Smooth muscle cell (in vitro differentiated cells): ENCODE results near the gene POLE. TPM values are rescaled to one million over a fixed set of nuclear protein-coding genes. Genes with fewer than 3 reads are reported as not detected.

Experiments
- DNase-seq: peaks from one replicate; lab custom pipeline; 2025; ENCODE audit not compliant: unreplicated experiment; lab: John Stamatoyannopoulos, UW
- H2AFZ ChIP-seq: fragments of 200-600 bp; sonication (generic); 2 replicates; pipeline ENCODE4 v1.6.0; 2016; ENCODE audit warnings: antibody characterized with exemption, low read depth, mild to moderate bottlenecking
- H3F3A ChIP-seq: fragments of 200-600 bp; sonication (generic); 2 replicates; pipeline ENCODE4 v1.6.0; 2017; ENCODE audit warnings: antibody characterized with exemption, low read depth
- H3K27ac ChIP-seq: fragments of 200-600 bp; sonication (generic); 2 replicates; pipeline ENCODE4 v1.5.1; 2016; ENCODE audit warnings: low read depth, mild to moderate bottlenecking
- H3K27me3 ChIP-seq: fragments of 200-600 bp; sonication (generic); 2 replicates; pipeline ENCODE4 v1.6.1; 2016; ENCODE audit warnings: low read depth, mild to moderate bottlenecking
- H3K36me3 ChIP-seq: fragments of 200-600 bp; sonication (generic); 2 replicates; pipeline ENCODE4 v1.5.1; 2016; ENCODE audit warnings: low read depth
- H3K4me1 ChIP-seq: fragments of 200-600 bp; sonication (generic); 2 replicates; pipeline ENCODE4 v1.5.1; 2016; ENCODE audit warnings: low read depth
- H3K4me2 ChIP-seq: fragments of 200-600 bp; sonication (generic); 2 replicates; pipeline ENCODE4 v1.6.0; 2016; ENCODE audit warnings: mild to moderate bottlenecking
- H3K4me3 ChIP-seq: fragments of 200-600 bp; sonication (generic); 2 replicates; pipeline ENCODE4 v1.5.1; 2016; ENCODE audit warnings: mild to moderate bottlenecking
- H3K79me2 ChIP-seq: fragments of 200-600 bp; sonication (generic); 2 replicates; pipeline ENCODE4 v1.6.0; 2016; ENCODE audit warnings: low read depth, mild to moderate bottlenecking
- H3K9ac ChIP-seq: fragments of 200-600 bp; sonication (generic); 2 replicates; pipeline ENCODE4 v1.6.0; 2016; ENCODE audit warnings: low read depth
- H3K9me3 ChIP-seq: fragments of 200-600 bp; sonication (generic); replicated peaks from 2 replicates; pipeline ENCODE4 v1.5.1; 2016; ENCODE audit warnings: low read depth
- H4K20me1 ChIP-seq: fragments of 200-600 bp; sonication (generic); 2 replicates; pipeline ENCODE4 v1.6.0; 2016; ENCODE audit warnings: low read depth
- CTCF ChIP-seq: fragments of 200-600 bp; sonication (generic); IDR thresholded peaks from 2 replicates; pipeline ENCODE4 v1.5.1; 2017; ENCODE audit warnings: borderline replicate concordance, mild to moderate bottlenecking, antibody characterized with exemption; ENCODE audit not compliant: insufficient read depth, poor library complexity, severe bottlenecking
- WGBS: methylation state at CpG from one replicate; pipeline ENCODE4 v1.1.7; 2016; ENCODE audit warnings: low lambda C conversion rate; 5-methylcytosine and 5-hydroxymethylcytosine counted together
- polyA plus RNA-seq: library from polyadenylated mRNA; unstranded; fragments of >200 nt; fragmentation: Nextera tagmentation; extraction: Ambion mirVana; gene quantifications from 2 replicates; pipeline ENCODE4 v1.2.1, GENCODE V29; 2016
- total RNA-seq: library from RNA; depleted of rRNA; stranded (reverse); fragments of >200 nt; gene quantifications from 2 replicates; pipeline ENCODE4 v1.2.3, GENCODE V29; 2014

Gene POLE
- total and polyA plus RNA-seq, 2 experiments from 2014 or later, result 8.5 to 11.5 TPM

- no peaks in the 10 kb centered on the region for H3K36me3 ChIP-seq
- peaks cover 54% of the 10 kb centered on the region for H3K27me3 ChIP-seq
- no peak overlapping the region for H3K4me3 ChIP-seq
- peak overlapping the region; percentile 36 for H3K4me2 ChIP-seq
- peaks cover 16% of the 10 kb centered on the region for H3K4me1 ChIP-seq
- H3F3A ChIP-seq, result no peaks in the 10 kb centered on the region
- no peak overlapping the region for H2AFZ ChIP-seq
- no peaks in the 10 kb centered on the region for H3K79me2 ChIP-seq
- no peak overlapping the region for H3K9ac ChIP-seq
- peaks cover 48% of the 10 kb centered on the region for H4K20me1 ChIP-seq
- DNase-seq, result no peak
- WGBS, result 22% methylated on average over 28 of the region's 29 CpGs
- no peak overlapping the region for H3K27ac ChIP-seq
- no peaks in the 10 kb centered on the region for H3K9me3 ChIP-seq
- no peak for TF ChIP-seq CTCF
Observed at GRCh38 chr12:132583736-132584135, 103.4 kb downstream of the POLE start.

GRCh38 chr12:132583411-132583710 lies 103.8 kb downstream of the POLE start:
- DNase-seq, result no peak
- H3K4me2 ChIP-seq, result no peak overlapping the region
- H3K4me3 ChIP-seq, result no peak overlapping the region
- no peaks in the 10 kb centered on the region for H3K9me3 ChIP-seq
- no peaks in the 10 kb centered on the region for H3K36me3 ChIP-seq
- H3K9ac ChIP-seq, result no peak overlapping the region
- peaks cover 48% of the 10 kb centered on the region for H4K20me1 ChIP-seq
- no peak overlapping the region for H3K27ac ChIP-seq
- 0% methylated on average over 6 of the region's 50 CpGs for whole genome bisulfite sequencing
- H3K4me1 ChIP-seq, result peaks cover 16% of the 10 kb centered on the region
- no peaks in the 10 kb centered on the region for H3F3A ChIP-seq
- TF ChIP-seq CTCF, result no peak
- no peak overlapping the region for H2AFZ ChIP-seq
- no peaks in the 10 kb centered on the region for H3K79me2 ChIP-seq
- H3K27me3 ChIP-seq, result peaks cover 52% of the 10 kb centered on the region

- Histone ChIP-seq H3F3A (no peaks in the 10 kb centered on the region), H3K4me2 (peak overlapping the region; percentile 43), H3K4me1 (peaks cover 16% of the 10 kb centered on the region), H3K9ac (no peak overlapping the region), H3K79me2 (no peaks in the 10 kb centered on the region), H3K27ac (no peak overlapping the region), H3K36me3 (no peaks in the 10 kb centered on the region), H3K4me3 (no peak overlapping the region), H4K20me1 (peaks cover 48% of the 10 kb centered on the region), H2AFZ (no peak overlapping the region), H3K9me3 (no peaks in the 10 kb centered on the region), H3K27me3 (peaks cover 52% of the 10 kb centered on the region)
- no peak for DNase-seq
- TF ChIP-seq CTCF, result no peak
- 15% methylated on average over 57 of the region's 89 CpGs for WGBS
Observed at GRCh38 chr12:132582582-132583410, 104.3 kb downstream of the POLE start.

GRCh38 chr12:132582058-132582420 lies 105.1 kb downstream of the POLE start:
- Histone ChIP-seq H3K36me3 (no peaks in the 10 kb centered on the region), H3K27ac (no peak overlapping the region), H3K27me3 (peaks cover 52% of the 10 kb centered on the region), H3K9me3 (no peaks in the 10 kb centered on the region), H4K20me1 (peaks cover 48% of the 10 kb centered on the region), H3K4me3 (no peak overlapping the region), H2AFZ (no peak overlapping the region), H3K4me2 (peak overlapping the region; percentile 43), H3K4me1 (peaks cover 16% of the 10 kb centered on the region), H3F3A (no peaks in the 10 kb centered on the region), H3K9ac (no peak overlapping the region), H3K79me2 (no peaks in the 10 kb centered on the region)
- no peak for DNase-seq
- WGBS, result 19% methylated on average over 14 of the region's 24 CpGs
- no peak for TF ChIP-seq CTCF
